ENCODE measurements around the gene MYOD1.

MYOD1 gene

GRCh38 chr11:17750013-17750800 is 30.8 kb downstream of the MYOD1 start:
- no peak for DNase-seq (ENCODE audit: low read depth)

GRCh38 chr11:17750801-17751165 is 31.4 kb downstream of the MYOD1 start:
- no peak for DNase-seq (ENCODE audit: low read depth)

GRCh38 chr11:17751558-17751957 is 32.2 kb downstream of the MYOD1 start:
- DNase-seq (ENCODE audit: low read depth) = no peak

- no peak for DNase-seq (ENCODE audit: low read depth)
Measured at GRCh38 chr11:17752144-17752543, 32.8 kb downstream of the MYOD1 start.

- no peak for DNase-seq (ENCODE audit: low read depth)
Measured at GRCh38 chr11:17753153-17753552, 33.8 kb downstream of the MYOD1 start.

- DNase-seq (ENCODE audit: low read depth) = no peak
Measured at GRCh38 chr11:17753641-17754040, 34.3 kb downstream of the MYOD1 start.

GRCh38 chr11:17755891-17756290 is 36.5 kb downstream of the MYOD1 start:
- DNase-seq (ENCODE audit: low read depth) = no peak

GRCh38 chr11:17760102-17761029 is 41.0 kb downstream of the MYOD1 start:
- no peak for DNase-seq (ENCODE audit: low read depth)

- DNase-seq (ENCODE audit: low read depth) = no peak
Measured at GRCh38 chr11:17762309-17762974, 43.1 kb downstream of the MYOD1 start.

GRCh38 chr11:17763244-17763643 is 43.9 kb downstream of the MYOD1 start:
- DNase-seq (ENCODE audit: low read depth) = no peak

- no peak for DNase-seq (ENCODE audit: low read depth)
Measured at GRCh38 chr11:17763703-17764102, 44.3 kb downstream of the MYOD1 start.

- DNase-seq (ENCODE audit: low read depth) = no peak
Measured at GRCh38 chr11:17764446-17765218, 45.3 kb downstream of the MYOD1 start.

GRCh38 chr11:17765356-17766072 is 46.1 kb downstream of the MYOD1 start:
- DNase-seq (ENCODE audit: low read depth) = no peak

- DNase-seq (ENCODE audit: low read depth) = no peak
Measured at GRCh38 chr11:17766073-17766359, 46.6 kb downstream of the MYOD1 start.

- no peak for DNase-seq (ENCODE audit: low read depth)
Measured at GRCh38 chr11:17766590-17766989, 47.2 kb downstream of the MYOD1 start.

- no peak for DNase-seq (ENCODE audit: low read depth)
Measured at GRCh38 chr11:17767301-17767885, 48.0 kb downstream of the MYOD1 start.

GRCh38 chr11:17767914-17768313 is 48.5 kb downstream of the MYOD1 start:
- DNase-seq (ENCODE audit: low read depth) = no peak

- no peak for DNase-seq (ENCODE audit: low read depth)
Measured at GRCh38 chr11:17768547-17768946, 49.2 kb downstream of the MYOD1 start.

- no peak for DNase-seq (ENCODE audit: low read depth)
Measured at GRCh38 chr11:17769218-17769617, 49.8 kb downstream of the MYOD1 start.

- no peak for DNase-seq (ENCODE audit: low read depth)
Measured at GRCh38 chr11:17770048-17770652, 50.8 kb downstream of the MYOD1 start.

- no peak for DNase-seq (ENCODE audit: low read depth)
Measured at GRCh38 chr11:17770917-17771316, 51.5 kb downstream of the MYOD1 start.
